ENCODE data around the gene MACROD2.

The MACROD2 gene

GRCh38 chr20:15673206-15673605, 1677.9 kb downstream of the MACROD2 start:
- DNase-seq (ENCODE audit: low read depth in 2 of 2) = no peak

- DNase-seq (ENCODE audit: low read depth in 2 of 2) = no peak
Observed at GRCh38 chr20:15674253-15675060, 1679.1 kb downstream of the MACROD2 start.

GRCh38 chr20:15675061-15675514, 1679.8 kb downstream of the MACROD2 start:
- no peak for DNase-seq (ENCODE audit: low read depth in 2 of 2)

- DNase-seq (ENCODE audit: low read depth in 2 of 2) = no peak
Observed at GRCh38 chr20:15675813-15676484, 1680.6 kb downstream of the MACROD2 start.

GRCh38 chr20:15676815-15677214, 1681.5 kb downstream of the MACROD2 start:
- DNase-seq (ENCODE audit: low read depth in 2 of 2) = no peak

GRCh38 chr20:15682690-15683089, 1687.4 kb downstream of the MACROD2 start:
- no peak for DNase-seq (ENCODE audit: low read depth in 2 of 2)

GRCh38 chr20:15692570-15692969, 1697.3 kb downstream of the MACROD2 start:
- DNase-seq (ENCODE audit: low read depth in 2 of 2) = no peak

GRCh38 chr20:15699431-15700146, 1704.3 kb downstream of the MACROD2 start:
- DNase-seq (ENCODE audit: low read depth in 2 of 2) = no peak

- DNase-seq (ENCODE audit: low read depth in 2 of 2) = no peak
Observed at GRCh38 chr20:15700147-15700765, 1704.9 kb downstream of the MACROD2 start.

GRCh38 chr20:15702161-15702560, 1706.8 kb downstream of the MACROD2 start:
- DNase-seq (ENCODE audit: low read depth in 2 of 2) = no peak

- DNase-seq (ENCODE audit: low read depth in 2 of 2) = no peak
Observed at GRCh38 chr20:15703171-15703911, 1708.0 kb downstream of the MACROD2 start.

- no peak for DNase-seq (ENCODE audit: low read depth in 2 of 2)
Observed at GRCh38 chr20:15705975-15706374, 1710.7 kb downstream of the MACROD2 start.

- no peak for DNase-seq (ENCODE audit: low read depth in 2 of 2)
Observed at GRCh38 chr20:15706719-15707118, 1711.4 kb downstream of the MACROD2 start.

- DNase-seq (ENCODE audit: low read depth in 2 of 2) = peak in 1 of 2 donors; percentile 1
Observed at GRCh38 chr20:15708984-15709598, 1713.8 kb downstream of the MACROD2 start.

- DNase-seq (ENCODE audit: low read depth in 2 of 2) = no peak
Observed at GRCh38 chr20:15710636-15711035, 1715.3 kb downstream of the MACROD2 start.

GRCh38 chr20:15711177-15711576, 1715.9 kb downstream of the MACROD2 start:
- DNase-seq (ENCODE audit: low read depth in 2 of 2) = no peak

GRCh38 chr20:15716256-15716655, 1720.9 kb downstream of the MACROD2 start:
- DNase-seq (ENCODE audit: low read depth in 2 of 2) = no peak

- DNase-seq (ENCODE audit: low read depth in 2 of 2) = no peak
Observed at GRCh38 chr20:15726416-15726815, 1731.1 kb downstream of the MACROD2 start.

GRCh38 chr20:15734052-15734451, 1738.7 kb downstream of the MACROD2 start:
- no peak for DNase-seq (ENCODE audit: low read depth in 2 of 2)

GRCh38 chr20:15739035-15739434, 1743.7 kb downstream of the MACROD2 start:
- DNase-seq (ENCODE audit: low read depth in 2 of 2) = no peak

Data from stimulated activated CD4-positive, alpha-beta T cell treated with anti-CD3 and anti-CD28 coated beads, Interleukin-1b, Interleukin-23, amount 100 ng/mL, for 1 hour (primary cell).